Right lobe of liver (tissue), 4 donors: Measurements from ENCODE around the gene UBQLNL.

Experiments used
- POLR2A ChIP-seq: fragments of 450-650 bp; IDR thresholded peaks from one replicate; pipeline ENCODE4 v1.6.1; 2017; ENCODE audit warnings: antibody characterized with exemption, mild to moderate bottlenecking
- TF ChIP-seq, protein P1 (sequence below), 4 donors: fragments of 200-600 bp in 3 of 4; fragments of 450-650 bp in 1 of 4; IDR thresholded peaks; one replicate each; pipeline versions ENCODE4 v1.5.1 to v1.8.0; 2016 to 2022; ENCODE audit warnings: antibody characterized with exemption in 4 of 4, mild to moderate bottlenecking in 2 of 4
- donor health status: DM: no; HTN: no; CAD: no.
- donor health status: DM: no; HTN: no; CAD: no.
- donor health status: DM: no; HTN: yes; CAD: no.

DNA sequence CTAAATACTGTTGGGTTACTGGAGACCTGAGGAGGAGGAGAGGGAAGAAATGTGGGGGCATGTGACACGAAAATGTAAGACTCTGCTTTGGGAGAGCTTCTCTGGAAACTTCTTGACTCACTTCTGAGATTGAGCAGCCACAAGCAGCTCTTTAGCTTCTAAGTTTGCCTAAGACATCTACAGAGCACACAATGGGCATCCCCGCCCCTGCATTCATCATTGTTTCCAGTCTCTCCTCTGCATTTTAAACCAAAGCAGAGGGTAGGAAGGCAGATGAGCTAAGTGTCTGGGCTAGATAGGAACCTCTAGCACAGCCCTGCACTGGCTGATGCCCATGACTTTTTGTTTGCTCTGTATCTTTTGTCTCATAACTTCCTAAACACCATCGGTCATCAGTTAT is 30.1 kb downstream of the UBQLNL start:
- TF ChIP-seq, protein P1, sequence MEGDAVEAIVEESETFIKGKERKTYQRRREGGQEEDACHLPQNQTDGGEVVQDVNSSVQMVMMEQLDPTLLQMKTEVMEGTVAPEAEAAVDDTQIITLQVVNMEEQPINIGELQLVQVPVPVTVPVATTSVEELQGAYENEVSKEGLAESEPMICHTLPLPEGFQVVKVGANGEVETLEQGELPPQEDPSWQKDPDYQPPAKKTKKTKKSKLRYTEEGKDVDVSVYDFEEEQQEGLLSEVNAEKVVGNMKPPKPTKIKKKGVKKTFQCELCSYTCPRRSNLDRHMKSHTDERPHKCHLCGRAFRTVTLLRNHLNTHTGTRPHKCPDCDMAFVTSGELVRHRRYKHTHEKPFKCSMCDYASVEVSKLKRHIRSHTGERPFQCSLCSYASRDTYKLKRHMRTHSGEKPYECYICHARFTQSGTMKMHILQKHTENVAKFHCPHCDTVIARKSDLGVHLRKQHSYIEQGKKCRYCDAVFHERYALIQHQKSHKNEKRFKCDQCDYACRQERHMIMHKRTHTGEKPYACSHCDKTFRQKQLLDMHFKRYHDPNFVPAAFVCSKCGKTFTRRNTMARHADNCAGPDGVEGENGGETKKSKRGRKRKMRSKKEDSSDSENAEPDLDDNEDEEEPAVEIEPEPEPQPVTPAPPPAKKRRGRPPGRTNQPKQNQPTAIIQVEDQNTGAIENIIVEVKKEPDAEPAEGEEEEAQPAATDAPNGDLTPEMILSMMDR (IDR thresholded peaks at IDR 0.05): no peak
- TF ChIP-seq POLR2A: no peak
